ENCODE results near the gene KDM7A.

Gene KDM7A

DNA sequence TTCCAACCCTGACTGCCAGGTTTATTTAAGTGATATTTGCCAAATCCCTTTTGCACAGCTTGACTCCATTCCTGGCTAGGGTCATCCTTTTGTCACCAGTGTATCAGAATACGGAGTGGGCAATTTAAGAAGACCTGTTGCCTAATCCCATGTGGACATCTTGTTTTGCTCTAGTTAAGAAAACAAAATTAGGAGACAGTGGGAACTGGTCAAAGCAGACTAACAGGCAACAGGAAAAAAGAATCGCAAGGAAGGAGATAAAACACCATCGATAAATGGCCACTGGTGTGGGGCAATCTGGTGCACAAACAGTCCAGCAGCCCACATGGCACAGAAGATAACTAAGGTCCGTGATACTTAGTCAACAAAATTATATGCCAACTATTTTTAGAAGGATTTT lies 21.4 kb downstream of the KDM7A start:
- H3K36me3 Mint-ChIP-seq (ENCODE audit: low read depth) = peaks cover 15% of the 10 kb centered on the region
- peaks cover 67% of the 10 kb centered on the region for H3K4me1 Mint-ChIP-seq (ENCODE audit: low read depth)
- H3K27ac Mint-ChIP-seq = no peak overlapping the region
- no peak overlapping the region for H3K4me3 Mint-ChIP-seq
- H3K27me3 Mint-ChIP-seq = no peaks in the 10 kb centered on the region
- no peak for DNase-seq
- no peaks in the 10 kb centered on the region for H3K9me3 Mint-ChIP-seq

DNA sequence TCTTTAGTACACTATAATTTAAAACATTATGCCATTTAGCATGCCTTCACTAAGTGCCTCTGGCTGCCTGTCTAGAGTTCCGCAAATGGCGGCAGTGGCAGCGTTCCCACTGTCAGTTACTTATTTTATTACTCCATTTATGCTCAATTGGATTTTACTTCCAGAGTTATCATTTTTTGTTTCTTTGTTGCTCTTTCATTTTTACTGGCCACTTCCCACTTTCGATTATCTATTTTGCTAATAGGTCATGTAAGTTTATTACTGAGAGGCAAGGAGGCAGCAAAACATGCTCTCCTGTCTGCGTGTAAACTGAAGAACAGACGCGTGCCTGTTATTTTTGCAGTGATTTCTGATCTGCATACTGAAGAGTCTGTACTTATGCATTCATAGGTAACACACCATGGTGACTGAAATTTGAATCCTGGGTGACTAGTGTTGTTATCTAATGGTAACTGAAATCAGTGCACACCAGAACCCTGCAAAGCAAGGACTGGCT lies 23.1 kb downstream of the KDM7A start:
- no peak overlapping the region for H3K27ac Mint-ChIP-seq
- no peaks in the 10 kb centered on the region for H3K27me3 Mint-ChIP-seq
- peaks cover 14% of the 10 kb centered on the region for H3K36me3 Mint-ChIP-seq (ENCODE audit: low read depth)
- no peaks in the 10 kb centered on the region for H3K9me3 Mint-ChIP-seq
- H3K4me3 Mint-ChIP-seq = no peak overlapping the region
- H3K4me1 Mint-ChIP-seq (ENCODE audit: low read depth) = peaks cover 74% of the 10 kb centered on the region
- no peak for DNase-seq

DNA sequence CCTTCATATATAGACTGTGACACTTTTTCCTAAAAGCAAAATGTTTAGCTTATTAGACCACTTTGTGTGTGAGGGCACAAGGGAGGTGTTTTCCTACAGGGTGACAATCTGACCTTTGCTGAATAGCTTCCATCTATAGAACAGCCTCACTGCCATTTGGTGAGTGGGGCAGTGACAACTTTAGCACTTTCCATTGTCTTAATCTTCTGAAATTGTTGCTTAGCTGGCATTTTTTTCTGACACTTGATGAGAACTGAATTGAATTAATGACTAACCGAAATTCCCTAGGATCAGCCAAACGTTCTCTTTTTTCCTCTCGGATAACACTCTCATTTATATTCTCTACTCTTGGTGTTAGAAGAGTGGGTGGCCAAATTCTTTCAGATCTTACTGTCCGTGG lies 30.2 kb downstream of the KDM7A start:
- H3K4me1 Mint-ChIP-seq (ENCODE audit: low read depth) = peaks cover 68% of the 10 kb centered on the region
- H3K27ac Mint-ChIP-seq = no peak overlapping the region
- peaks cover 24% of the 10 kb centered on the region for H3K36me3 Mint-ChIP-seq (ENCODE audit: low read depth)
- no peak for DNase-seq
- H3K4me3 Mint-ChIP-seq = no peak overlapping the region
- H3K9me3 Mint-ChIP-seq = peaks cover 18% of the 10 kb centered on the region
- no peaks in the 10 kb centered on the region for H3K27me3 Mint-ChIP-seq

DNA sequence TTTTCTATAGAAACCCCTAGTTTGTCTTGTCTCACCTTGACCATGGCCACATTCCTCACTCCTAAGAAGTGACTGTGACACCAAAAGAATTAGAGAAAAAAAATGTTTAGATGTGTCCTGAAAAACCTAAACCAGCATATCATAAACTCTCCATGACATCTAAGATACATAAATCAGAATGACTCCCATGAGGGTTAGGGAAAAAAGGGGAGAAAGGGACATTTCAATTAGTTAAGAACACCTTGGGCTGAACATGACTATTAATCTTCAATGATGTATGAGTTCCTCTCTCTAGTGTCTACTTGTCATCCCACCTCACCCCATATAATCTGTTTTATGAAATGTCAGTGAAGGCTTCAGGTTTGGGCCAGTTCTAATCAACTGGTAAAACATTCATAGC lies 31.1 kb downstream of the KDM7A start:
- H3K27me3 Mint-ChIP-seq = no peaks in the 10 kb centered on the region
- peaks cover 18% of the 10 kb centered on the region for H3K9me3 Mint-ChIP-seq
- peak overlapping the region; percentile 34 for H3K27ac Mint-ChIP-seq
- DNase-seq = no peak
- peaks cover 70% of the 10 kb centered on the region for H3K4me1 Mint-ChIP-seq (ENCODE audit: low read depth)
- H3K4me3 Mint-ChIP-seq = no peak overlapping the region
- H3K36me3 Mint-ChIP-seq (ENCODE audit: low read depth) = peaks cover 24% of the 10 kb centered on the region

DNA sequence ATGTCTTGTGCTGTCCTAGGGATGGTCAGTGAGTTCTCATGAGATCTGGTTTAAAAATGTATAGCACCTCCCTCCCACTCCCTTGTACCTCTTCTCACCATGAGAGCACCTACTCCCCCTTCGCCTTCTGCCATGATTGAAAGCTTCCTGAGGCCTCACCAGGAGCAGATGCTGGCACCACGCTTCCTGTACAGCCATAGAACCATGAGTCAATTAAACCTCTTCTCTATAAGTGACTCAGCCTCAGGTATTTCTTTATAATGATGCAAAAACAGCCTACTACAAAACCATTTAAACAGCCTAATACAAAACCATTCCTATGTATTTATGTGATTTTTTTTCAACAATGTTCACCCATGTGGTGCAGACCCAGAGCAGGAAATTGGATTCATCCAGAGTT lies 32.0 kb downstream of the KDM7A start:
- H3K9me3 Mint-ChIP-seq = peaks cover 18% of the 10 kb centered on the region
- H3K27ac Mint-ChIP-seq = peak overlapping the region; percentile 11
- H3K27me3 Mint-ChIP-seq = no peaks in the 10 kb centered on the region
- DNase-seq = no peak
- H3K4me3 Mint-ChIP-seq = no peak overlapping the region
- H3K4me1 Mint-ChIP-seq (ENCODE audit: low read depth) = peaks cover 67% of the 10 kb centered on the region
- H3K36me3 Mint-ChIP-seq (ENCODE audit: low read depth) = peaks cover 24% of the 10 kb centered on the region

DNA sequence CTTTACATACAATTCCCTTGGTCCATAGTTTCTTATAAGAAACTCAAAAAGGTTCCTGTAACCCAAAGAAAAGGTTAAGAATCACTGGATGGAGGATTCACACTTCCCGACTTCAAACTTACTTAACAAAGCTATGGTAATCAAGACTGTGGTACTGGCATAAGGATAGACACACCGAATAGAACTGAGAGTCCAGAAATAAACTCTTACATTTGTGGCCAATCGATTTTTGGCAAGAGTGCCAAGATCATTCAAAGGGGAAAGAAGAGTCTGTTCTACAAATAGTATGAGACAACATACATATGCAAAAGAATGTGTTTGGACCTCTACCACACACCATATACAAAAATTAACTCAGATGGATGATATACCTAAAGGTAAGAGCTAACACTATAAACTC lies 32.8 kb downstream of the KDM7A start:
- no peak for DNase-seq
- Mint-ChIP-seq H3K9me3 (peaks cover 18% of the 10 kb centered on the region), H3K4me1 (ENCODE audit: low read depth) (peaks cover 66% of the 10 kb centered on the region), H3K36me3 (ENCODE audit: low read depth) (peaks cover 24% of the 10 kb centered on the region), H3K27me3 (no peaks in the 10 kb centered on the region), H3K4me3 (no peak overlapping the region), H3K27ac (no peak overlapping the region)

DNA sequence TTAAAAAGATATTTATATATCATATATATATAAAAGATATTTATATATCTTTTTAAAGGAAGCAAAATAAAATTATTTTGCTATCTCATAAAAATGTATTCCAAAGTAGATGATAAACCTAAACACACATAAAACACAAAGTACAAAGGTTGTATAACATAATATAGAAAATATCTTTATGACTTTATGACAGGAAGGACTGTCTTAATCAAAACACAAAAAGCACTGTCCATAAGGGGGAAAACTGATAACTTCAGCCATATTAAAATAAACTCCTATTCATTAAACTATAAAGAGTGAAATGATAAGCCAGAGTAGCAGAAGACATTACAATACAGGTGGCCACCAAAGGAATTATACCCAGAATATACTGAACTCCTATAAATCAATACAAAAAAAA lies 34.8 kb downstream of the KDM7A start:
- DNase-seq = no peak
- no peak overlapping the region for H3K4me3 Mint-ChIP-seq
- H3K27ac Mint-ChIP-seq = no peak overlapping the region
- H3K27me3 Mint-ChIP-seq = no peaks in the 10 kb centered on the region
- H3K9me3 Mint-ChIP-seq = peaks cover 18% of the 10 kb centered on the region
- peaks cover 60% of the 10 kb centered on the region for H3K4me1 Mint-ChIP-seq (ENCODE audit: low read depth)
- H3K36me3 Mint-ChIP-seq (ENCODE audit: low read depth) = peaks cover 33% of the 10 kb centered on the region

DNA sequence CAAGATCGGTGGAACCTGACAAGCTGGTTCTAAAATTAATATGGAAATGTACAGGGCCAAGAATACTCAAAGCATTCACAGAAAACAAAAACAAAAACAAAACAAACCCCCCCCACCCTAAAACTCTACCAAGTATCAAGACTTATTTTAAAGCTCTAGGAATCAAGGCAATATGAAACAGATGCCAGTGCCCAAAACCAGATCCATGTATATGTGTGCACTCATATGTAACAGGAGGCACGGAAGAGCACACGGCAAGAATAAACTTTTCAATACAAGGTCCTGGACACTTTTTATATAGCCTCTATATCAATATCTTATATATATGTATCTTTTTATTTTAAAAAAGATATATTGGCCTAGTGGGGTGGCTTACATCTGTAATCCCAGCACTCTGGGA lies 35.5 kb downstream of the KDM7A start:
- no peak for DNase-seq
- Mint-ChIP-seq H3K4me3 (no peak overlapping the region), H3K27me3 (no peaks in the 10 kb centered on the region), H3K36me3 (ENCODE audit: low read depth) (peaks cover 30% of the 10 kb centered on the region), H3K9me3 (peaks cover 18% of the 10 kb centered on the region), H3K4me1 (ENCODE audit: low read depth) (peaks cover 52% of the 10 kb centered on the region), H3K27ac (no peak overlapping the region)

DNA sequence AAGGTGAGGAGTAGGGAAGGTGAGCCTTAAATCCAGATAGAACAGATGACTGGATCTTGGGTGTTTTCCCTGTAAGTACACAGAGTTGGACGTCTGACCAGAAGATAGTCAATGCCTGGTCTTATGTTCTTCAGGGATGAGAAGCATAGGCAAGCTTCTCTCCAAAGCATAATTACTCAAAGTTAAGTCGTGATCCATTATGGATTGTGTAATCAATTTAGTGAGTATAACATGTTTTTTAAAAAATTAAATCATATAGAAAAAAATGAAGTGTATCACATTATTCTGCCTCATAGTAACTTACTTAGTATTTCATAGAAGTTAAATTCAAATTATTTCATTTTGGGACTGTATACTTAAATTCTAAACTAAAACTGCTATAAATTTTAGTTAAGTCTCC lies 39.7 kb downstream of the KDM7A start:
- DNase-seq = no peak
- no peak overlapping the region for H3K27ac Mint-ChIP-seq
- peaks cover 29% of the 10 kb centered on the region for H3K4me1 Mint-ChIP-seq (ENCODE audit: low read depth)

DNA sequence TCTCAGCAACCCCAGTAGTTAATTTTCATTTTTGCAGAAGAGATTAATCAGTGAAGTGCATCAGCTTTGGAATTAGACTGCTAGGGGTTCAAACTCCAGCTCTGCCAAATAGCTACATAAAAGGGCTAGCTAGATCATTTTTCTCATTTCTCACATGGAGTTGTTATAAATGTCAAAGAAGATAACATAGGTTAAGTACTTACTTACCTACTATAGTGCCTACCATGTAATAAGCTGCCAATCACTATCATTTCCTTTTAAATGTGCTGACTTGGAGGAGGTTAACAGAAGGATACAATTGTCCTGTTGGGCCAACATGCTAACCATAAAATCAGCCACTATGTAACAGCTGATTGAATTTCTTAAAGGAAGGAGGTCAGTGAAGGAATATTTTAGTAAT lies 40.7 kb downstream of the KDM7A start:
- Mint-ChIP-seq H3K27ac (no peak overlapping the region), H3K27me3 (no peaks in the 10 kb centered on the region), H3K4me3 (no peak overlapping the region), H3K4me1 (ENCODE audit: low read depth) (peaks cover 26% of the 10 kb centered on the region), H3K9me3 (no peaks in the 10 kb centered on the region), H3K36me3 (ENCODE audit: low read depth) (peaks cover 48% of the 10 kb centered on the region)
- DNase-seq = no peak

More for the DNA sequence above, 39.7 kb downstream of the KDM7A start:
- H3K9me3 Mint-ChIP-seq = no peaks in the 10 kb centered on the region
- no peak overlapping the region for H3K4me3 Mint-ChIP-seq
- peaks cover 39% of the 10 kb centered on the region for H3K36me3 Mint-ChIP-seq (ENCODE audit: low read depth)
- no peaks in the 10 kb centered on the region for H3K27me3 Mint-ChIP-seq

DNA sequence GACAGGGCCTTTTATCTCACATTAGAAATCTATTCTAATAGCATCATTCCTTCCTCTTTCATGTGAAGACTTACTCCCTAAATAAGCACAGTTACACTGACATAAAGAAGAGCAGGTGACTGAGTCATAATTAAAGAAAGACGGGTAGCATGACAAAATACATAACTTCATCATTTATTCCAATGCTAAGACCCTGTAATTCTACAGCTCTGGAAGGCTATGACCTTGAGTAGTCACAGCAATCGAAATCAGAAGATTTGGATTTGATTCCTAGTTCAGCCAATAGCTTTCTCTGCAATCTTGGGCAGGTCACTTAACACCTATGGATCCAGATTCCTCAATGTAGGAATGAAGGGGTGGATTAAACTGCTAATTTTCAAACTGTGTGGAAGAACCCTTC lies 42.7 kb downstream of the KDM7A start:
- peaks cover 58% of the 10 kb centered on the region for H3K36me3 Mint-ChIP-seq (ENCODE audit: low read depth)
- DNase-seq = no peak
- H3K27me3 Mint-ChIP-seq = no peaks in the 10 kb centered on the region
- no peak overlapping the region for H3K27ac Mint-ChIP-seq
- no peaks in the 10 kb centered on the region for H3K9me3 Mint-ChIP-seq
- no peak overlapping the region for H3K4me3 Mint-ChIP-seq
- H3K4me1 Mint-ChIP-seq (ENCODE audit: low read depth) = peaks cover 15% of the 10 kb centered on the region

DNA sequence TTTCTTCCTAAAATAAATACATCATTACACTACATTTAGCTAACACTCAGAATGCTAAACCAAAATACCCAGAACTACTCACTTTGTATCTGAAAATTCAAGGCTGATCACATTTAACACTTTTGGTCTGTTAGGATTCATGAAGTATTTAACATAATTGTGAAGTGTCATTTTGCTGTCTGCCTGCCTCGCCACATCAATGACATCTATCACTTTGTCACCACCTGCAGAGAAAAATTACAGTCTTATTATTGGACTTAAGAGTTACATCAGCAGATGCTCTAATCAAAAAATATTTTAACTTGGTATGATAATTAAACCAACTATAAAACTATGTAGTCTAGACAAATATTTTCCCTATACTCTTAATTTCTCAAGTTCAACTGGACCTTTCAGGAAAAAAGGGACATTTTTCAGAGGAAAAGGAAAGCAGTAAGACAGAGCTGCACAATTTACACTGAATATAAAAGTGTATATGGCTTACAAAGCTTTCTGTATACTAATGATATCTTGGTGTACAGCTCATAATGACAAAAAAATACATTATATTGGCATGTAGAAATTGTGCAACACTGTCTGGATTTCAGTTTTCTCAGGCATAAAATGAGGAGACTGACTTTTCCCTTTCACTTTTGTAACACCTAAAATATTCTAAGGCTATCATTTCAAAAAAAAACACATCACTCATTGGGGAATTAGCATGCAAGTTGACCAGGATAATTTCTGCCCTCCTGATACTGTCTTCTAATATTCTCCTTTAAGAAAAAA lies 49.2 kb downstream of the KDM7A start:
- Mint-ChIP-seq H3K36me3 (ENCODE audit: low read depth) (peaks cover 77% of the 10 kb centered on the region), H3K4me1 (ENCODE audit: low read depth) (peaks cover 34% of the 10 kb centered on the region), H3K9me3 (no peaks in the 10 kb centered on the region), H3K27me3 (no peaks in the 10 kb centered on the region), H3K4me3 (no peak overlapping the region), H3K27ac (peak overlapping the region; percentile 76)
- no peak for DNase-seq

DNA sequence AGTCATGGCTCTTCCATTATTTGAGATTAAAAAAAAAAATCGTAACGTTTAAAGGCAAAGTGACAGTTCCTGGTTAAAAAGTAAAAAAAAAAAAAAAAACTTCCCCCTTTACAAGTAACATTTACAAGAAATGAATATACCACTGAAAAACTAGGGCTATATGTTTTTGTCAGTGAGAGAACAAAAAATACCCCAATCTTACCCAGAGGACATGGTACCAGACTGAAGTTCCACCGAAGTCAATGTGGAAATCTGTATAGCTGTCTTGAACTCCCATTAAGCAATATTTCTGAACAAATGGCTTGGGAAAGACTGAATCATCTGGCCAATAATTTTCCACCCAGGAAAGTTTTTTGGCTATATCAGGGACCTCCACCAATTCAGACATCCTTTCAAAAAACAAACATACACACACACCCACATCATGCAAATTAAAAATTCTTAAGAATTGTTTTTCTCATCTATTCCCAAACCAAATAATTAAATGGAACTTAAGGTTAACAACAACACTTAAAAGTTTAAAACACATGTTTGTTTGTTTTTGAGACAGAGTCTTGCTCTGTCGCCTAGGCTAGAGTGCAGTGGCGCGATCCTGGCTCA lies 50.2 kb downstream of the KDM7A start:
- Mint-ChIP-seq H3K9me3 (no peaks in the 10 kb centered on the region), H3K4me3 (no peak overlapping the region)

DNA sequence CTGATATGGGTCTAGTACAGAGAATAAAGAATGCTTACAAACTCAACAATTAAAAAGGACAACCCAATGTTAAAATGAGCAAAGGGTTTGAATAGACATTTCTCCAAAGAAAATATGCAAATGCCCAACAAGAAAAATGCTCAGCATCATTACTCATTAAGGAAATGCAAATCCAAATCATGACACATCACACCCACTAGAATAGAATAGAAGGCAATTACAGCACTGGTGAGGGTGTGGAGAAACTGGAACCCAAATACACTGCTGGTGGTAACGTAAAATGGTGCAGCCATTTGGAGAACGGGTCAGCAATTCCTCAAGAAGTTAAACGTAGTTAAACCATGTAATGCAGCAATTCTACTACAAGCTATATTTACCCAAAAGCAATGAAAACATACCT lies 53.8 kb downstream of the KDM7A start:
- Mint-ChIP-seq H3K27me3 (no peaks in the 10 kb centered on the region), H3K4me3 (no peak overlapping the region), H3K27ac (peak overlapping the region; percentile 18), H3K4me1 (ENCODE audit: low read depth) (peaks cover 26% of the 10 kb centered on the region), H3K9me3 (no peaks in the 10 kb centered on the region), H3K36me3 (ENCODE audit: low read depth) (peaks cover 63% of the 10 kb centered on the region)
- no peak for DNase-seq

More for the DNA sequence above, 50.2 kb downstream of the KDM7A start:
- no peak for DNase-seq
- Mint-ChIP-seq H3K4me1 (ENCODE audit: low read depth) (peaks cover 37% of the 10 kb centered on the region), H3K36me3 (ENCODE audit: low read depth) (peaks cover 69% of the 10 kb centered on the region), H3K27me3 (no peaks in the 10 kb centered on the region), H3K27ac (peak overlapping the region; percentile 30)

DNA sequence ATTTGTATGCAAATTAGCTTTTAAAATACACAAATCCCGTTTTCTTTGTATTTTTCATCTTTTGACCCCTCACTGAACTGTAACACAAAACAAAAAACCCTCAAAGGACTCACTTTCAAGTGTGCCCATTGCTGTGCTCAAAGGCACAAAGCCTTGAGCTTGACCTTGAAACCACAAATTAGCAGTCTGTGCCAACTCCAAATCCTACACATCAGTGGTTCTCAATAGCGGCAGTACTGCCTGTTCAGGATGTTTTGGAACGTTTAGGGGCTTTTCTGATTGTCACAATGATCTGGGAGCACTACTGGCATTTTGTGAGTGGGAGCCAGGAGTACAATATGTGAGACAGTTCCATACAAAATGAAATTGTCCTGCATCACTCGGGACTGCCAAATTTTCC lies 55.5 kb downstream of the KDM7A start:
- no peak for DNase-seq
- H3K9me3 Mint-ChIP-seq = no peaks in the 10 kb centered on the region
- H3K27ac Mint-ChIP-seq = no peak overlapping the region
- H3K4me1 Mint-ChIP-seq (ENCODE audit: low read depth) = peaks cover 14% of the 10 kb centered on the region
- H3K27me3 Mint-ChIP-seq = no peaks in the 10 kb centered on the region
- peaks cover 63% of the 10 kb centered on the region for H3K36me3 Mint-ChIP-seq (ENCODE audit: low read depth)
- no peak overlapping the region for H3K4me3 Mint-ChIP-seq

All from activated T-cell treated with anti-CD3 and anti-CD28 coated beads, Interleukin-2, amount 50 U/mL, for 24 hours (primary cell).